K562 (cell line): ENCODE results near the gene TFEB. TPM values are rescaled to one million over a fixed set of nuclear protein-coding genes. Genes with fewer than 3 reads are reported as not detected.

Experiments used
- ATAC-seq: fragments of 200-7000 bp; cut with Tn5 transposase; 3 replicates; pipeline ENCODE4 v1.9.1; 2020; ENCODE audit warnings: moderate library complexity
- BruUV-seq: library from RNA; stranded (reverse); fragments of 400-500 nt; replicated peaks from 2 replicates; lab custom pipeline; 2021; lab: Mats Ljungman, UMichigan
- CTCF ChIA-PET: fragments of 300-600 bp; formaldehyde crosslinking; extraction: SDS; loops from one replicate; lab custom pipeline; 2021; ENCODE audit warnings: low intra/inter-chr PET ratio; lab: Yijun Ruan, JAX
- POLR2A ChIA-PET: fragments of 300-600, 350-650 bp; sonication (Branson Sonifier 250); formaldehyde crosslinking; extraction: SDS; loops from one replicate; lab custom pipeline; 2021; ENCODE audit warnings: antibody characterized with exemption, inconsistent platforms; lab: Yijun Ruan, JAX
- DNase-seq, 4 experiments: peaks; one replicate each; pipeline versions ENCODE4 v3.0.0 to v3.0.0-alpha.2; 2011 to 2018; ENCODE audit warnings: low spot score in 3 of 4, mixed read lengths in 3 of 4; ENCODE audit errors: extremely low read depth in 1 of 4
- FAIRE-seq: peaks from 2 replicates; lab custom pipeline; 2011; peaks lifted over from hg19 to GRCh38; lab: Jason Lieb, UNC
- H2AFZ ChIP-seq: 2 replicates; pipeline ENCODE4 v1.6.0; 2011; ENCODE audit warnings: low read depth, low read length, control low read depth, inconsistent platforms
- H3K27ac ChIP-seq: fragments of 200-600 bp; 3 replicates; pipeline ENCODE4 v1.8.0; 2011; ENCODE audit warnings: low read depth, mild to moderate bottlenecking, control low read depth, inconsistent platforms, low read length, moderate library complexity, mixed read lengths; ENCODE audit errors: extremely low read depth
- H3K27me3 ChIP-seq, 2 experiments: fragments of 300-600 bp in 1 of 2; 2 replicates in 1 of 2; 3 replicates in 1 of 2; pipeline versions ENCODE4 v1.6.0 to v1.8.0; 2011; ENCODE audit warnings: inconsistent platforms in 2 of 2, low read length in 2 of 2, mild to moderate bottlenecking in 1 of 2, mixed read lengths in 1 of 2, moderate library complexity in 1 of 2; ENCODE audit not compliant: control insufficient read depth in 2 of 2, insufficient read depth in 2 of 2
- H3K36me3 ChIP-seq: fragments of 300-600 bp; 3 replicates; pipeline ENCODE4 v1.8.0; 2011; ENCODE audit warnings: mild to moderate bottlenecking, low read length, inconsistent platforms; ENCODE audit not compliant: control insufficient read depth, insufficient read depth
- H3K4me1 ChIP-seq, 2 experiments: fragments of 200-600 bp in 1 of 2; replicated peaks in 1 of 2; 2 replicates in 1 of 2; 3 replicates in 1 of 2; pipeline versions ENCODE4 v1.5.1 to v1.8.0; 2011; ENCODE audit warnings: inconsistent platforms in 2 of 2, low read length in 2 of 2, mild to moderate bottlenecking in 1 of 2, mixed read lengths in 1 of 2, moderate library complexity in 1 of 2; ENCODE audit not compliant: control insufficient read depth in 2 of 2, insufficient read depth in 2 of 2
- H3K4me2 ChIP-seq: 2 replicates; pipeline ENCODE4 v1.6.1; 2011; ENCODE audit warnings: low read length, control low read depth, inconsistent platforms, mixed read lengths; ENCODE audit not compliant: insufficient read depth
- H3K4me3 ChIP-seq: fragments of 200-600 bp; sonication (generic), shearing (Covaris generic); 2 replicates; pipeline ENCODE4 v1.5.1; 2016; ENCODE audit warnings: control low read depth, inconsistent platforms
- H3K79me2 ChIP-seq: fragments of 200-600 bp; 3 replicates; pipeline ENCODE4 v1.8.0; 2011; ENCODE audit warnings: low read length, inconsistent platforms; ENCODE audit not compliant: control insufficient read depth, insufficient read depth
- H3K9ac ChIP-seq, 2 experiments: 2 replicates each; pipeline versions ENCODE4 v1.6.0 to v1.6.1; 2011; ENCODE audit warnings: low read depth in 2 of 2, low read length in 2 of 2, control low read depth in 1 of 2, inconsistent platforms in 1 of 2, mild to moderate bottlenecking in 1 of 2, mixed read lengths in 1 of 2; ENCODE audit not compliant: insufficient read depth in 1 of 2
- H3K9me1 ChIP-seq: one replicate; pipeline ENCODE4 v1.6.0; 2011; ENCODE audit warnings: inconsistent platforms, mild to moderate bottlenecking, low read length, moderate library complexity; ENCODE audit not compliant: control insufficient read depth, insufficient read depth
- H3K9me3 ChIP-seq: replicated peaks from 2 replicates; pipeline ENCODE4 v1.5.1; 2011; ENCODE audit warnings: low read depth, low read length, inconsistent platforms; ENCODE audit not compliant: control insufficient read depth, insufficient read depth
- H4K20me1 ChIP-seq: replicated peaks from 2 replicates; pipeline ENCODE4 v1.6.1; 2011; ENCODE audit warnings: low read length, inconsistent platforms, mixed read lengths; ENCODE audit not compliant: control insufficient read depth, insufficient read depth
- ARNT ChIP-seq, 2 experiments: fragments of 450-650 bp; IDR thresholded peaks; 2 replicates each; pipeline ENCODE4 v1.6.1; 2016; ENCODE audit warnings: mild to moderate bottlenecking in 1 of 2
- CBX3 ChIP-seq, 2 experiments: IDR thresholded peaks; 1 replicate in 1 of 2; 2 replicates in 1 of 2; pipeline ENCODE4 v1.6.1; 2012; ENCODE audit warnings: inconsistent platforms in 2 of 2, low read length in 2 of 2, borderline replicate concordance in 1 of 2, control low read depth in 1 of 2
- DMBX1 ChIP-seq: fragments of 250-450 bp; sonication (Bioruptor Pico); IDR thresholded peaks from 2 replicates; pipeline ENCODE4 v1.8.0; 2022; ENCODE audit warnings: inconsistent platforms, mild to moderate bottlenecking, moderate library complexity, borderline replicate concordance
- FOXP1 ChIP-seq: sonication (generic); formaldehyde crosslinking; IDR thresholded peaks from 2 replicates; pipeline ENCODE4 v1.8.0; 2022; ENCODE audit warnings: mild to moderate bottlenecking, missing genetic modification reagents
- HCFC1 ChIP-seq: IDR thresholded peaks from 2 replicates; pipeline ENCODE4 v1.6.1; 2012; ENCODE audit warnings: low read depth, low read length, improper control_type of control experiment
- ZNF398 ChIP-seq: fragments of 250-450 bp; sonication (Bioruptor Pico); IDR thresholded peaks from 2 replicates; pipeline ENCODE4 v1.8.0; 2021; ENCODE audit warnings: moderate library complexity, mild to moderate bottlenecking, inconsistent platforms
- ZNF449 ChIP-seq: fragments of 250-450 bp; sonication (Bioruptor Pico); IDR thresholded peaks from 2 replicates; pipeline ENCODE4 v1.8.0; 2022; ENCODE audit warnings: moderate library complexity, mild to moderate bottlenecking, inconsistent platforms
- ZNF561 ChIP-seq: fragments of 450-650 bp; formaldehyde crosslinking; conservative IDR thresholded peaks from 2 replicates; pipeline ENCODE4 v1.4.0; 2020; ENCODE audit warnings: mild to moderate bottlenecking, moderate library complexity
- ZNF609 ChIP-seq: sonication (generic); formaldehyde crosslinking; IDR thresholded peaks from 2 replicates; pipeline ENCODE4 v1.8.1; 2023; ENCODE audit warnings: missing genetic modification reagents, mild to moderate bottlenecking, borderline replicate concordance
- ZNF695 ChIP-seq: fragments of 450-650 bp; formaldehyde crosslinking; IDR thresholded peaks from 2 replicates; pipeline ENCODE4 v1.4.0; 2020; ENCODE audit warnings: mild to moderate bottlenecking, moderate library complexity
- WGBS: fragments of 100-300 bp; shearing (Covaris generic); methylation state at CpG from one replicate; pipeline ENCODE4 v1.1.6; 2016; ENCODE audit warnings: low coverage, mixed read lengths; ENCODE audit not compliant: insufficient coverage; ENCODE audit errors: missing lambda C conversion rate; 5-methylcytosine and 5-hydroxymethylcytosine counted together
- in situ Hi-C: fragments of 300-500 bp; cut with MboI; formaldehyde crosslinking; loops from 4 replicates; pipeline ENCODE4 v1.15.0; 2018; ENCODE audit warnings: inconsistent platforms, mixed read lengths
- intact Hi-C: fragments of 100-400 bp; cut with micrococcal nuclease; formaldehyde crosslinking; loops from 2 replicates; pipeline ENCODE4 v1.14.2; 2022
- polyA plus RNA-seq, 8 experiments: library from polyadenylated mRNA; depleted of rRNA in 4 of 8; stranded (reverse) in 5 of 8; unstranded in 3 of 8; fragments of >200 nt; fragmentation: Nextera tagmentation in 2 of 8; fragmentation: Illumina TruSeq in 1 of 8; extraction: Ambion mirVana in 2 of 8; extraction: Trizol in 1 of 8; gene quantifications; 2 replicates each; pipeline versions ENCODE4 v1.2.1 to v1.2.3, GENCODE V29; 2011 to 2014; ENCODE audit warnings: inconsistent platforms in 1 of 8, missing spikeins in 1 of 8
- total RNA-seq, 7 experiments: library from RNA; depleted of rRNA in 6 of 7; stranded (reverse); fragments of >200 nt in 6 of 7; fragmentation: Illumina TruSeq in 2 of 7; extraction: Trizol in 2 of 7; gene quantifications; 2 replicates each; pipeline versions ENCODE4 v1.2.1 to v1.2.3, GENCODE V29; 2011 to 2021; ENCODE audit warnings: low replicate concordance in 1 of 7

The TFEB gene
- total and polyA plus RNA-seq, 9 of the 15 experiments (the other 6 are each of a cell fraction or from before 2014, with no cell fraction given): 0.04 to 4.7 (median 2.0) TPM

- Histone ChIP-seq H2AFZ (no peak overlapping the region), H3K9me1 (no peaks in the 10 kb centered on the region), H3K27ac (no peak overlapping the region), H3K9ac (peak overlapping the region in 1 of 2 experiments; percentile 27; a peak in 1 of 4 replicates), H3K79me2 (no peaks in the 10 kb centered on the region), H3K36me3 (no peaks in the 10 kb centered on the region), H4K20me1 (no peaks in the 10 kb centered on the region; the same call in none of the 2 replicates), H3K27me3 (peaks cover 29 to 52% of the 10 kb centered on the region in 2 experiments; a peak in 4 of 5 replicates), H3K9me3 (no peaks in the 10 kb centered on the region), H3K4me3 (no peak overlapping the region), H3K4me1 (peaks cover 5 to 30% of the 10 kb centered on the region in 2 experiments), H3K4me2 (no peak overlapping the region)
- DNase-seq (no peak), FAIRE-seq (no peak), ATAC-seq (no peak)
- ChIA-PET CTCF (no interaction called here), POLR2A (interaction anchor here (0.8 to 1.9 kb wide), 2 partner anchors 20 to 48 kb away, joined by 3 to 4 read pairs; partner anchors contain the start of gene TOMM6)
- BruUV-seq: no TSS peak
- in situ Hi-C loops: loop anchor here (5.0 kb wide), 1 partner anchor 33 kb away; no protein-coding TSS in a partner anchor
- intact Hi-C loops: no loop called here
- 25% methylated on average over 4 of the region's 4 CpGs for WGBS
- no peak for TF ChIP-seq ZNF561 (CRISPR knock-in tag)
- TF ChIP-seq ZNF449 (CRISPR knock-in tag): no peak
- no peak for TF ChIP-seq FOXP1 (CRISPR knock-in tag)
- TF ChIP-seq ZNF695 (CRISPR knock-in tag): no peak
- TF ChIP-seq CBX3 (IDR thresholded peaks at IDR 0.05; ENCODE audit: borderline replicate concordance in 1 of 2, low read length in 2 of 2): no peak
- no peak for TF ChIP-seq ZNF398
- TF ChIP-seq DMBX1: no peak
- TF ChIP-seq ZNF609 (CRISPR knock-in tag): no peak
- TF ChIP-seq ARNT (IDR thresholded peaks at IDR 0.05): no peak
- TF ChIP-seq HCFC1: no peak
These were observed 3.6 kb upstream of the TFEB start for GRCh38 chr6:41739041-41739440.
